Measurements from ENCODE around the gene FBXW8.

Gene FBXW8

GRCh38 chr12:117035287-117035686 lies 124.5 kb downstream of the FBXW8 start:
- in situ Hi-C loops (cut with MboI; ENCODE audit: low sequenced_read_pairs) = no loop called here

GRCh38 chr12:117036046-117036445 lies 125.3 kb downstream of the FBXW8 start:
- in situ Hi-C loops (cut with MboI; ENCODE audit: low sequenced_read_pairs) = no loop called here

- in situ Hi-C loops (cut with MboI; ENCODE audit: low sequenced_read_pairs) = no loop called here
Measured at GRCh38 chr12:117036547-117036946, 125.8 kb downstream of the FBXW8 start.

GRCh38 chr12:117037289-117038022 lies 126.7 kb downstream of the FBXW8 start:
- in situ Hi-C loops (cut with MboI; ENCODE audit: low sequenced_read_pairs) = no loop called here

GRCh38 chr12:117038023-117038680 lies 127.4 kb downstream of the FBXW8 start:
- in situ Hi-C loops (cut with MboI; ENCODE audit: low sequenced_read_pairs) = no loop called here

- in situ Hi-C loops (cut with MboI; ENCODE audit: low sequenced_read_pairs) = no loop called here
Measured at GRCh38 chr12:117038919-117039318, 128.2 kb downstream of the FBXW8 start.

- in situ Hi-C loops (cut with MboI; ENCODE audit: low sequenced_read_pairs) = loop anchor here (10.0 kb wide), 1 partner anchor 65 kb away; no protein-coding TSS in a partner anchor
Measured at GRCh38 chr12:117039891-117040309, 129.2 kb downstream of the FBXW8 start.

GRCh38 chr12:117040496-117040895 lies 129.7 kb downstream of the FBXW8 start:
- in situ Hi-C loops (cut with MboI; ENCODE audit: low sequenced_read_pairs) = loop anchor here (10.0 kb wide), 1 partner anchor 64 kb away; no protein-coding TSS in a partner anchor

GRCh38 chr12:117041798-117042170 lies 131.0 kb downstream of the FBXW8 start:
- in situ Hi-C loops (cut with MboI; ENCODE audit: low sequenced_read_pairs) = loop anchor here (10.0 kb wide), 1 partner anchor 63 kb away; no protein-coding TSS in a partner anchor

GRCh38 chr12:117042171-117042842 lies 131.6 kb downstream of the FBXW8 start:
- in situ Hi-C loops (cut with MboI; ENCODE audit: low sequenced_read_pairs) = loop anchor here (10.0 kb wide), 1 partner anchor 62 kb away; no protein-coding TSS in a partner anchor

- in situ Hi-C loops (cut with MboI; ENCODE audit: low sequenced_read_pairs) = loop anchor here (10.0 kb wide), 1 partner anchor 62 kb away; no protein-coding TSS in a partner anchor
Measured at GRCh38 chr12:117042862-117043261, 132.1 kb downstream of the FBXW8 start.

GRCh38 chr12:117044311-117044710 lies 133.6 kb downstream of the FBXW8 start:
- in situ Hi-C loops (cut with MboI; ENCODE audit: low sequenced_read_pairs) = loop anchor here (10.0 kb wide), 1 partner anchor 60 kb away; no protein-coding TSS in a partner anchor

GRCh38 chr12:117044790-117045159 lies 134.0 kb downstream of the FBXW8 start:
- in situ Hi-C loops (cut with MboI; ENCODE audit: low sequenced_read_pairs) = loop anchor here (10.0 kb wide), 1 partner anchor 60 kb away; no protein-coding TSS in a partner anchor

GRCh38 chr12:117045160-117046010 lies 134.6 kb downstream of the FBXW8 start:
- in situ Hi-C loops (cut with MboI; ENCODE audit: low sequenced_read_pairs) = loop anchor here (10.0 kb wide), 1 partner anchor 59 kb away; no protein-coding TSS in a partner anchor

- in situ Hi-C loops (cut with MboI; ENCODE audit: low sequenced_read_pairs) = loop anchor here (10.0 kb wide), 1 partner anchor 59 kb away; no protein-coding TSS in a partner anchor
Measured at GRCh38 chr12:117046011-117046369, 135.2 kb downstream of the FBXW8 start.

GRCh38 chr12:117046425-117046824 lies 135.7 kb downstream of the FBXW8 start:
- in situ Hi-C loops (cut with MboI; ENCODE audit: low sequenced_read_pairs) = loop anchor here (10.0 kb wide), 1 partner anchor 58 kb away; no protein-coding TSS in a partner anchor

GRCh38 chr12:117046861-117047530 lies 136.2 kb downstream of the FBXW8 start:
- in situ Hi-C loops (cut with MboI; ENCODE audit: low sequenced_read_pairs) = loop anchor here (10.0 kb wide), 1 partner anchor 58 kb away; no protein-coding TSS in a partner anchor

- in situ Hi-C loops (cut with MboI; ENCODE audit: low sequenced_read_pairs) = loop anchor here (10.0 kb wide), 1 partner anchor 57 kb away; no protein-coding TSS in a partner anchor
Measured at GRCh38 chr12:117047810-117048584, 137.2 kb downstream of the FBXW8 start.

GRCh38 chr12:117048585-117048904 lies 137.8 kb downstream of the FBXW8 start:
- in situ Hi-C loops (cut with MboI; ENCODE audit: low sequenced_read_pairs) = loop anchor here (10.0 kb wide), 1 partner anchor 56 kb away; no protein-coding TSS in a partner anchor
